GM06990 (cell line): ENCODE results near the gene SEMA5B.

Experiments used
- DNase-seq: peaks from one replicate; pipeline ENCODE4 v3.0.0-alpha.2; 2011; ENCODE audit not compliant: insufficient read length; ENCODE audit errors: extremely low read depth
- H3K27me3 ChIP-seq: replicated peaks from 2 replicates; pipeline ENCODE4 v1.6.0; 2011; ENCODE audit warnings: low read length; ENCODE audit not compliant: control insufficient read depth, insufficient read depth
- H3K36me3 ChIP-seq: 2 replicates; pipeline ENCODE4 v1.5.1; 2011; ENCODE audit warnings: low read length; ENCODE audit not compliant: control insufficient read depth, insufficient read depth
- H3K4me3 ChIP-seq: replicated peaks from 2 replicates; pipeline ENCODE4 v1.5.1; 2011; ENCODE audit warnings: low read depth, mild to moderate bottlenecking, control low read depth, low read length
- CTCF ChIP-seq: IDR thresholded peaks from 2 replicates; pipeline ENCODE4 v1.5.1; 2011; ENCODE audit warnings: low read length, control low read depth, mild to moderate bottlenecking, inconsistent platforms; ENCODE audit not compliant: insufficient read depth, poor library complexity, severe bottlenecking

Gene SEMA5B

GRCh38 chr3:122921791-122922651 lies 105.5 kb downstream of the SEMA5B start:
- peak; percentile 56 for DNase-seq
- peak overlapping the region; percentile 32; the same call in 1 of the 2 replicates for H3K4me3 ChIP-seq
- TF ChIP-seq CTCF, result peak; percentile 56
- H3K36me3 ChIP-seq, result no peaks in the 10 kb centered on the region
- H3K27me3 ChIP-seq, result peaks cover 5% of the 10 kb centered on the region

GRCh38 chr3:122920986-122921385 lies 106.6 kb downstream of the SEMA5B start:
- H3K4me3 ChIP-seq, result no peak overlapping the region
- H3K36me3 ChIP-seq, result no peaks in the 10 kb centered on the region
- DNase-seq, result no peak
- peaks cover 5% of the 10 kb centered on the region for H3K27me3 ChIP-seq
- no peak for TF ChIP-seq CTCF

GRCh38 chr3:122919291-122919610 lies 108.3 kb downstream of the SEMA5B start:
- H3K27me3 ChIP-seq, result peaks cover 5% of the 10 kb centered on the region
- no peak overlapping the region for H3K4me3 ChIP-seq
- DNase-seq, result no peak
- TF ChIP-seq CTCF, result no peak
- no peaks in the 10 kb centered on the region for H3K36me3 ChIP-seq

- TF ChIP-seq CTCF, result no peak
- no peak for DNase-seq
- Histone ChIP-seq H3K4me3 (no peak overlapping the region), H3K27me3 (peaks cover 5% of the 10 kb centered on the region; the same call in 1 of the 2 replicates), H3K36me3 (no peaks in the 10 kb centered on the region)
These were observed 108.8 kb downstream of the SEMA5B start for GRCh38 chr3:122918576-122919290.

GRCh38 chr3:122917412-122917811 lies 110.2 kb downstream of the SEMA5B start:
- no peak for TF ChIP-seq CTCF
- H3K4me3 ChIP-seq, result no peak overlapping the region
- H3K27me3 ChIP-seq, result peaks cover 3% of the 10 kb centered on the region; the same call in 1 of the 2 replicates
- H3K36me3 ChIP-seq, result no peaks in the 10 kb centered on the region
- DNase-seq, result no peak
